H1 (cell line): ENCODE measurements around the gene MSI2.

Experiments
- TF ChIP-seq, protein P1 (sequence below): IDR thresholded peaks from 2 replicates; pipeline ENCODE4 v1.6.1; 2012; ENCODE audit warnings: inconsistent platforms
- TF ChIP-seq, protein P2 (sequence below): IDR thresholded peaks from 2 replicates; pipeline ENCODE4 v1.6.1; 2011; ENCODE audit warnings: low read length, improper control_type of control experiment

DNA sequence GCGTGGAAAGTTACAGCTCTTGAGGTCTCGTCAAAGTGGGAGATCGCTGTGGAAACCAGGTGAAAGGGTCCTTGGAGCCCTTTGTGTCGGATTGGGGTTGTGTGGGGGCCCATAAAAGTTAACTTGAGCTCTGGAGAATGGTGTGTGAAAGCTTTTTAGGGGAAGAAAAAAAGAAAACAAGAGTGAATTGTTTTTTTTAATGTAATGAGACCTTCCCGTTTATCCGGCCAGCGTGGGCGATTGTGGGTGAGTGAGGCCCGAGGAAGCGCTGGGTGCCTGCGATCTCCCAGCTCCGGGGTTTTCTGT is 150.6 kb downstream of the MSI2 start:
- TF ChIP-seq, protein P1, sequence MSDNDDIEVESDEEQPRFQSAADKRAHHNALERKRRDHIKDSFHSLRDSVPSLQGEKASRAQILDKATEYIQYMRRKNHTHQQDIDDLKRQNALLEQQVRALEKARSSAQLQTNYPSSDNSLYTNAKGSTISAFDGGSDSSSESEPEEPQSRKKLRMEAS = no peak
- TF ChIP-seq, protein P2, sequence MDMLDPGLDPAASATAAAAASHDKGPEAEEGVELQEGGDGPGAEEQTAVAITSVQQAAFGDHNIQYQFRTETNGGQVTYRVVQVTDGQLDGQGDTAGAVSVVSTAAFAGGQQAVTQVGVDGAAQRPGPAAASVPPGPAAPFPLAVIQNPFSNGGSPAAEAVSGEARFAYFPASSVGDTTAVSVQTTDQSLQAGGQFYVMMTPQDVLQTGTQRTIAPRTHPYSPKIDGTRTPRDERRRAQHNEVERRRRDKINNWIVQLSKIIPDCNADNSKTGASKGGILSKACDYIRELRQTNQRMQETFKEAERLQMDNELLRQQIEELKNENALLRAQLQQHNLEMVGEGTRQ = no peak
